ENCODE data around the gene NPC1. TPM values are rescaled to one million over a fixed set of nuclear protein-coding genes. Genes with fewer than 3 reads are reported as not detected.
"Not testable (repeated sequence)": the region's sequence is repeated elsewhere in the genome, so short reads cannot be mapped to it uniquely, and the experiment has no call there.

Gene NPC1
- total RNA-seq, 4 donors from 2014 or later = 62.8 to 96.4 (median 77.3) TPM

DNA sequence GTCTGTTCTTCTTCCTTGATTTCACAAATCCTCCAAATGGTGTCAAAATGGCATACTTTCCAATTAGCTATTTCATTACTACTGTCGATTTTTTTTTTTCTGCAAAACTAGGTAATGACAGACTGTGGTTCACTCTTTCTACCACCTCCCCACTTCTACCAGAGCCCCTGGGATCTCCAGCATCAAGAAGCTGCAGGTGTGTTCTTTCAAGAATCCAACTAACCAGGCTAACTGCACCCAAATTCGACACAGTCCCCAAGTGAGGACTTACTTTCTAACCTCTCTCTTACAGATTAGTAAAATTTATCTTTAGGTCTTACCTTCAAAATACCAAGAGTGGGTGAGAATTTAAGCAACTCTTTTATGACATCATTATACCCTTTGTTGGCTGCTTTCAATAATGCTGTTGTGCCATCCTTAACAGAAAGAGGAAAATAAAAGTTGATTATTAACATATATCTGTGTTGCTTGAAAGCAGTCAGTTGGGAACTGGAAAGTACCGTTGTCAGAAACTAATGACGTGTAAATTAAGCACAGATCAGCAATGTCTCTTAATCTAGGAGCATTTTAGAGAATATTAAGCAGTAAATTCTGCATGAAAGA is 31.2 kb upstream of the NPC1 start:
- no peaks in the 10 kb centered on the region for H3K27me3 ChIP-seq
- H3K4me1 ChIP-seq = peaks cover 0 to 16% (median 4%) of the 10 kb centered on the region in 4 donors
- H3K27ac ChIP-seq = no peak overlapping the region
- TF ChIP-seq EP300 (IDR thresholded peaks at IDR 0.05) (no peak), POLR2A (IDR thresholded peaks at IDR 0.05) (no peak)
- TF ChIP-seq, protein P1, sequence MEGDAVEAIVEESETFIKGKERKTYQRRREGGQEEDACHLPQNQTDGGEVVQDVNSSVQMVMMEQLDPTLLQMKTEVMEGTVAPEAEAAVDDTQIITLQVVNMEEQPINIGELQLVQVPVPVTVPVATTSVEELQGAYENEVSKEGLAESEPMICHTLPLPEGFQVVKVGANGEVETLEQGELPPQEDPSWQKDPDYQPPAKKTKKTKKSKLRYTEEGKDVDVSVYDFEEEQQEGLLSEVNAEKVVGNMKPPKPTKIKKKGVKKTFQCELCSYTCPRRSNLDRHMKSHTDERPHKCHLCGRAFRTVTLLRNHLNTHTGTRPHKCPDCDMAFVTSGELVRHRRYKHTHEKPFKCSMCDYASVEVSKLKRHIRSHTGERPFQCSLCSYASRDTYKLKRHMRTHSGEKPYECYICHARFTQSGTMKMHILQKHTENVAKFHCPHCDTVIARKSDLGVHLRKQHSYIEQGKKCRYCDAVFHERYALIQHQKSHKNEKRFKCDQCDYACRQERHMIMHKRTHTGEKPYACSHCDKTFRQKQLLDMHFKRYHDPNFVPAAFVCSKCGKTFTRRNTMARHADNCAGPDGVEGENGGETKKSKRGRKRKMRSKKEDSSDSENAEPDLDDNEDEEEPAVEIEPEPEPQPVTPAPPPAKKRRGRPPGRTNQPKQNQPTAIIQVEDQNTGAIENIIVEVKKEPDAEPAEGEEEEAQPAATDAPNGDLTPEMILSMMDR (IDR thresholded peaks at IDR 0.05) = no peak
- no peak for DNase-seq (ENCODE audit: low spot score in 2 of 2)
- WGBS, 2 donors = 74 to 83% methylated on average over 4 of the region's 4 CpGs
- H3K36me3 ChIP-seq = no peaks in the 10 kb centered on the region
- H3K9me3 ChIP-seq = no peaks in the 10 kb centered on the region
- H3K4me3 ChIP-seq = no peak overlapping the region

DNA sequence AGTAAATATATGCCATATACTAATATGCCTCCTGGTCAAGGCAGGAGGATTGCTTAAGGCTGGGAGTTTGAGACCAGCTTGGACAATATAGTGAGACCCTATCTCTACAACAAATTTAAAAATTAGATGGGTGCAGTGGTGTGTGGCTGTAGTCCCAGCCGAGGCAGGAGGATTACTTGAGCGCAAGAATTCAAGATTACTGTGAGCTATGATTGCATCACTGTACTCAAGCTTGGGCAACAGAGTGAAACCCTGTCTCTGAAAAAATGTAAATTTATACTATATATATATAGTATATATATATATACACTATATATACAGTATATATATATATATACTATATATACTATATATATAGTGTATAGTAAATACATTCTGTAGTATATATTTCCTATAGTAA is 30.0 kb upstream of the NPC1 start:
- WGBS, 2 donors = 90 to 94% methylated on average over 2 of the region's 2 CpGs
- DNase-seq (ENCODE audit: low spot score in 2 of 2) = no peak
- TF ChIP-seq POLR2A (IDR thresholded peaks at IDR 0.05) = no peak
- TF ChIP-seq, protein P1 (IDR thresholded peaks at IDR 0.05) = no peak
- no peak for TF ChIP-seq EP300 (IDR thresholded peaks at IDR 0.05)
- Histone ChIP-seq H3K4me1 (peaks cover 0 to 16% (median 4%) of the 10 kb centered on the region in 4 donors), H3K36me3 (no peaks in the 10 kb centered on the region), H3K4me3 (no peak overlapping the region), H3K27ac (no peak overlapping the region), H3K27me3 (no peaks in the 10 kb centered on the region), H3K9me3 (no peaks in the 10 kb centered on the region)

GRCh38 chr18:23614891-23615290 is 28.6 kb upstream of the NPC1 start:
- no peaks in the 10 kb centered on the region for H3K9me3 ChIP-seq
- DNase-seq (ENCODE audit: low spot score in 2 of 2) = no peak
- H3K36me3 ChIP-seq = no peaks in the 10 kb centered on the region
- 74 to 79% methylated on average over 3 of the region's 3 CpGs for WGBS, 2 donors
- no peak overlapping the region for H3K27ac ChIP-seq
- H3K4me3 ChIP-seq = no peak overlapping the region
- no peak for TF ChIP-seq EP300 (IDR thresholded peaks at IDR 0.05)
- TF ChIP-seq, protein P1 (IDR thresholded peaks at IDR 0.05) = no peak
- TF ChIP-seq POLR2A (IDR thresholded peaks at IDR 0.05) = no peak
- peaks cover 0 to 13% (median 4%) of the 10 kb centered on the region in 4 donors for H3K4me1 ChIP-seq
- H3K27me3 ChIP-seq = no peaks in the 10 kb centered on the region

GRCh38 chr18:23614413-23614812 is 28.1 kb upstream of the NPC1 start:
- Histone ChIP-seq H3K27me3 (no peaks in the 10 kb centered on the region), H3K36me3 (no peaks in the 10 kb centered on the region), H3K4me3 (no peak overlapping the region), H3K27ac (no peak overlapping the region), H3K9me3 (no peaks in the 10 kb centered on the region), H3K4me1 (peaks cover 0 to 8% (median 2%) of the 10 kb centered on the region in 4 donors)
- DNase-seq (ENCODE audit: low spot score in 2 of 2) = no peak
- TF ChIP-seq, protein P1 (IDR thresholded peaks at IDR 0.05) = no peak
- TF ChIP-seq POLR2A (IDR thresholded peaks at IDR 0.05) (no peak), EP300 (IDR thresholded peaks at IDR 0.05) (no peak)
- 79 to 95% methylated on average over 2 of the region's 2 CpGs for whole genome bisulfite sequencing, 2 donors

DNA sequence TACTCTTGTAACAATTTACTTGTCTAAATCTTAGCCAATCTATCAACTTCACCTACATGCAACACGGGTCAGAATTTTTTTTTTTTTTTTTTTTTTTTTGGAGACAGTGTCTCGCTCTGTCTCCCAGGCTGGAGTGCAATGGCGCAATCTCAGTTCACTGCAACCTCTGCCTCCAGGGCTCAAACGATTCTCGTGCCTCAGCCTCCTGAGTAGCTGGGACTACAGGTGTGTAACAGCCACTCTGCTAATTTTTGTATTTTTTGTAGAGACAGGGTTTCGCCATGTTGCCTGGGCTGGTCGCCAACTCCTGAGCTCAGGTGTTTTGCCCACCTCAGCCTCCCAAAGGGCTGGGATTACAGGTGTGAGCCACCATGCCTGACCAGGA is 26.8 kb upstream of the NPC1 start:
- not testable (repeated sequence) for DNase-seq (ENCODE audit: low spot score in 2 of 2); H3K27me3 ChIP-seq; H3K27ac ChIP-seq; H3K36me3 ChIP-seq; H3K4me3 ChIP-seq; H3K4me1 ChIP-seq; H3K9me3 ChIP-seq
- WGBS, 2 donors = 93% methylated on average over 7 of the region's 7 CpGs
